ENCODE measurements around the gene NXPH1.

NXPH1 gene

DNA sequence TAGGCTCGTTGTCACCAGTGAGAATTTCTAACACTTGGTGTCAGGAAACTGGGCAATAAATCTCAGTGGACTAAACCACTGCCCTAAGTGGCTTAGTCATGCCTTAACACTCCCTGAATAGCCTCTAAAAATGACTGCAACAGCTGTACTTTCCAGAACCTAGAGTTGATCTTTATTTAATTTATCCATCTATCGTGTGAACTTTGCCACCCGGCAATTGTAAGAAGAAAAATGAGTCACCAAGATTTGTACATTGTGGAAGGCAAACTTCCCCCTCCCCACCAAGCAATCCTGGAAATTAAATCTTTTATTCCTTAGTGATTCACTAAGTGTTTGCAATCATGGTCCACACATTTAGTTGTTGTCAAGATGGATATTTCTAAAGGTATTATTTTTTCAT is 47.1 kb downstream of the NXPH1 start:
- Histone ChIP-seq H2AFZ (no peak overlapping the region), H3K27me3 (ENCODE audit: control insufficient read depth, insufficient read depth, low read length) (no peaks in the 10 kb centered on the region), H3K79me2 (no peaks in the 10 kb centered on the region), H3K36me3 (ENCODE audit: control insufficient read depth, insufficient read depth, low read length) (no peaks in the 10 kb centered on the region), H3K4me3 (ENCODE audit: low read depth, low read length) (no peak overlapping the region), H3K4me2 (ENCODE audit: low read length) (no peak overlapping the region), H3K4me1 (no peaks in the 10 kb centered on the region), H3K9ac (no peak overlapping the region), H3K9me3 (ENCODE audit: control insufficient read depth, low read length) (no peaks in the 10 kb centered on the region), H3K27ac (no peak overlapping the region)
- TF ChIP-seq, protein P1, sequence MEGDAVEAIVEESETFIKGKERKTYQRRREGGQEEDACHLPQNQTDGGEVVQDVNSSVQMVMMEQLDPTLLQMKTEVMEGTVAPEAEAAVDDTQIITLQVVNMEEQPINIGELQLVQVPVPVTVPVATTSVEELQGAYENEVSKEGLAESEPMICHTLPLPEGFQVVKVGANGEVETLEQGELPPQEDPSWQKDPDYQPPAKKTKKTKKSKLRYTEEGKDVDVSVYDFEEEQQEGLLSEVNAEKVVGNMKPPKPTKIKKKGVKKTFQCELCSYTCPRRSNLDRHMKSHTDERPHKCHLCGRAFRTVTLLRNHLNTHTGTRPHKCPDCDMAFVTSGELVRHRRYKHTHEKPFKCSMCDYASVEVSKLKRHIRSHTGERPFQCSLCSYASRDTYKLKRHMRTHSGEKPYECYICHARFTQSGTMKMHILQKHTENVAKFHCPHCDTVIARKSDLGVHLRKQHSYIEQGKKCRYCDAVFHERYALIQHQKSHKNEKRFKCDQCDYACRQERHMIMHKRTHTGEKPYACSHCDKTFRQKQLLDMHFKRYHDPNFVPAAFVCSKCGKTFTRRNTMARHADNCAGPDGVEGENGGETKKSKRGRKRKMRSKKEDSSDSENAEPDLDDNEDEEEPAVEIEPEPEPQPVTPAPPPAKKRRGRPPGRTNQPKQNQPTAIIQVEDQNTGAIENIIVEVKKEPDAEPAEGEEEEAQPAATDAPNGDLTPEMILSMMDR (IDR thresholded peaks at IDR 0.05): no peak

DNA sequence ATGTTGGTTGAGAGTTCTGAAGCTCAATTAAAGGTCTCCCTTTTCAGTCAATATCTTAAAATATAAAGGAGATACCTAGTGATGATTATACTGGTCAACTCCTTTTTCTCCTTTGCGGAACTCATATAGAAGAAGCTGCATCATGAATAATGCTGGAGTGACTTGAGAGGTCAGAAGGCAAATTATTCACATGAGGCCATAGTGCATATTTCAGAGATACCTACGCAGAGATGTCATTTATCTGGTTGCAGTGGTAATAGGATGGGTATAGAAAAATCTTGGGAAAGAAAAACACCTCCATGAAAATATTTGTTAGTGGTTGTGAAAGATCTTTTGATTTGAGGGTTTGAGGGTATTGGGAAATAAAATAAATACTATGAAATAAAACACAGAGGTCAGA is 47.7 kb downstream of the NXPH1 start:
- TF ChIP-seq, protein P1 (IDR thresholded peaks at IDR 0.05): no peak
- Histone ChIP-seq H3K79me2 (no peaks in the 10 kb centered on the region), H3K9me3 (ENCODE audit: control insufficient read depth, low read length) (no peaks in the 10 kb centered on the region), H3K36me3 (ENCODE audit: control insufficient read depth, insufficient read depth, low read length) (no peaks in the 10 kb centered on the region), H3K4me3 (ENCODE audit: low read depth, low read length) (no peak overlapping the region), H3K27me3 (ENCODE audit: control insufficient read depth, insufficient read depth, low read length) (no peaks in the 10 kb centered on the region), H3K9ac (no peak overlapping the region), H2AFZ (no peak overlapping the region), H3K4me1 (no peaks in the 10 kb centered on the region), H3K27ac (no peak overlapping the region), H3K4me2 (ENCODE audit: low read length) (no peak overlapping the region)

DNA sequence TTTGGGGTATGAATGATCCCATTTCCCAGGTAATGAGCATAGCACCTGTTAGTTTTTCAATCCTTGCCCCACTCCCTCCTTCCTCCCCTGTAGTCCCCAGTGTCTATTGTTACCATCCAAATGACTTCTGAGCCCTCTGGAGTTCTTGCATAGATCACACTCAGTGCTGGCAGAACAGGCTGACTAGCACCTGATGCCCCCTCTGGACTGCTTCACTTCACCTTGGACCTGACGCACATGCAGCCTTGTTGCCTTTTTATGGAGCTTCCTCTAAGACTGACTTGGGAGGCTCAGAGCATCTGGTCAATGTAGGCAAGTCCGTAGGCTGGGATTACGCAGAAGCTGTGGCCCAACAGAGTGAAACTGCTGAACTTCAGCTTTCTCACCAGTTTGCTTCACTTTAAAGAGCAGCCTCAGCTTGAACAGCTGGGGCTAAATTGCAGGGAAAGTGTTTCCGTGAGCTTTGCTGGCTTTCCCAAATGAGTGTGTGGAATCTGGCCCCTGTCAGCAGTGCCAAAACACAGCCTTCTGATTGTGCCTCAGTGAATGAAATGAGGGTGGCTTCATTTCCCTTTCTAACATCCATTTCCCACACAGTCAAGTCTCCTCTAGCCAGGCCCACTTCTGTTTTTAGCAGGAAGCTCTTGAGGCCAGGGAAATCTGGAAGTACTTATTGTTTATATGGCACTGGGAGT is 48.5 kb downstream of the NXPH1 start:
- Histone ChIP-seq H2AFZ (no peak overlapping the region), H3K79me2 (no peaks in the 10 kb centered on the region), H3K27ac (no peak overlapping the region), H3K9ac (no peak overlapping the region), H3K36me3 (ENCODE audit: control insufficient read depth, insufficient read depth, low read length) (no peaks in the 10 kb centered on the region), H3K4me1 (no peaks in the 10 kb centered on the region), H3K4me3 (ENCODE audit: low read depth, low read length) (no peak overlapping the region), H3K4me2 (ENCODE audit: low read length) (no peak overlapping the region), H3K27me3 (ENCODE audit: control insufficient read depth, insufficient read depth, low read length) (no peaks in the 10 kb centered on the region), H3K9me3 (ENCODE audit: control insufficient read depth, low read length) (no peaks in the 10 kb centered on the region)
- TF ChIP-seq, protein P1 (IDR thresholded peaks at IDR 0.05): no peak

DNA sequence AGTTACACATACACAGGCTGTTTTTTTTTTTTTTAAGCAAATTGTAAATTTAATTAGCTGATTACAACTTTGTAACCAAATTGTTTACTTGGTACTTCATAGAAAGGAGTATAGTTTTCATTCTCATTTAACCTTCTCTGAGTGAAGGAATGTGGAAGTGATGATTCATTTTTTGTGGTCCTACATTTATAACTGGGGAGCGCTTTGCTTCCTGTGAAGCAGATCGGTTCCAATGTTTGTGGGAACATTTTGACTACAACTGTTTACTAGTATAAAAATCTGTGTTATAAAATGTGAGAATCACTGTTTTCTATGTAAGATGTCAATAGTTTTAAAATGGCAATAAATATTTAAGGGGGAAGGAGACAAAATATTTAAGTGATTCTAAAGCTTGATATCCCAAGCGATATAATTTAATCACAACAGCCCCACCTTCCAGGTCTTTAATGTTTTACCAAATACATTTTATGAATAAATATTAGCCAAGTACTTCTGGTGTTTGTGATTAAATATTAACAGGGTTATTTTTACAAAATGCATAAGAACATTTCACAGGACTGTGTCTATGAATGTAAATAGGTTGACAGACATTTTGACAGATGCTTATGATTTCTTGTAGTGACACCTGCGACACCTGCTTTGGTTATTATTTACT is 57.1 kb downstream of the NXPH1 start:
- Histone ChIP-seq H3K27ac (no peak overlapping the region), H3K4me2 (ENCODE audit: low read length) (no peak overlapping the region), H3K27me3 (ENCODE audit: control insufficient read depth, insufficient read depth, low read length) (no peaks in the 10 kb centered on the region), H2AFZ (no peak overlapping the region), H3K9ac (no peak overlapping the region), H3K4me1 (no peaks in the 10 kb centered on the region), H3K79me2 (no peaks in the 10 kb centered on the region), H3K36me3 (ENCODE audit: control insufficient read depth, insufficient read depth, low read length) (no peaks in the 10 kb centered on the region), H3K9me3 (ENCODE audit: control insufficient read depth, low read length) (no peaks in the 10 kb centered on the region), H3K4me3 (ENCODE audit: low read depth, low read length) (no peak overlapping the region)
- TF ChIP-seq, protein P1 (IDR thresholded peaks at IDR 0.05): no peak

DNA sequence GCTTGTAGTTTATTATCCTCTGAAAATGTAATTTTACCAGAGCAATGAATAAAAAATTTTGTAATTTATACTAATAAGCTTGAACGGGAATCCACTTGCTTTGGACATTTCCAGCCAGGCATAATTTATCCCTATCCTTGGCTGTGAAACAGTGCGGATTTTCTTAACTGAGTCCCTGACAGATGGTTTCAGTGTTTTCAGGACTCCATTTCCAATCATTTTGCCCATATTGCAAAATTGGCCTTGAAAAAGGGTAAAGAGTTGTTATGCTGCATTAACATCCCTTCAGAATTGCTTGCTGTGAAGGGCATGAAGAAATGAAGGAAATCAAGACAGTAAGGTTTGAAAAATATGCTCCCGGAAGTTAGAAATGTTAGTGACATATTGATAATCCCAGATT is 57.7 kb downstream of the NXPH1 start:
- Histone ChIP-seq H3K9me3 (ENCODE audit: control insufficient read depth, low read length) (no peaks in the 10 kb centered on the region), H3K4me2 (ENCODE audit: low read length) (no peak overlapping the region), H3K27ac (no peak overlapping the region), H3K9ac (no peak overlapping the region), H2AFZ (no peak overlapping the region), H3K36me3 (ENCODE audit: control insufficient read depth, insufficient read depth, low read length) (no peaks in the 10 kb centered on the region), H3K27me3 (ENCODE audit: control insufficient read depth, insufficient read depth, low read length) (no peaks in the 10 kb centered on the region), H3K4me3 (ENCODE audit: low read depth, low read length) (no peak overlapping the region), H3K4me1 (no peaks in the 10 kb centered on the region), H3K79me2 (no peaks in the 10 kb centered on the region)
- TF ChIP-seq, protein P1 (IDR thresholded peaks at IDR 0.05): no peak

Data from parathyroid adenoma (tissue), 2 donors.